Right lobe of liver (tissue), 6 donors: ENCODE results near the gene CACHD1. TPM values are rescaled to one million over a fixed set of nuclear protein-coding genes. Genes with fewer than 3 reads are reported as not detected.

Source experiments
- ATAC-seq, 4 donors: fragments of 200-7000 bp; cut with Tn5 transposase; one replicate each; pipeline ENCODE4 v1.9.1; 2020; ENCODE audit warnings: mild to moderate bottlenecking in 4 of 4, moderate library complexity in 4 of 4
- DNase-seq, 3 donors: peaks; one replicate each; pipeline ENCODE4 v3.0.0-alpha.2; 2020
- H3K27ac ChIP-seq, 3 donors: fragments of 200-600 bp; one replicate each; pipeline ENCODE4 v1.8.0; 2022
- H3K27me3 ChIP-seq, 2 donors: fragments of 200-600 bp; one replicate each; pipeline ENCODE4 v1.8.0; 2022
- H3K36me3 ChIP-seq, 4 donors: fragments of 200-600 bp; sonication (generic) in 1 of 4; one replicate each; pipeline versions ENCODE4 v1.5.1 to v1.8.0; 2017 to 2022; ENCODE audit warnings: control low read depth in 1 of 4
- H3K4me1 ChIP-seq, 4 donors: fragments of 200-600 bp; sonication (generic) in 1 of 4; one replicate each; pipeline versions ENCODE4 v1.5.1 to v1.8.0; 2017 to 2022; ENCODE audit warnings: control low read depth in 1 of 4
- H3K4me3 ChIP-seq, 3 donors: fragments of 200-600 bp; one replicate each; pipeline ENCODE4 v1.8.0; 2022
- H3K9me3 ChIP-seq, 4 donors: fragments of 200-600 bp; sonication (generic) in 1 of 4; one replicate each; pipeline versions ENCODE4 v1.5.1 to v1.8.0; 2017 to 2022; ENCODE audit warnings: control low read depth in 1 of 4
- CTCF ChIP-seq, 4 donors: fragments of 200-600 bp in 3 of 4; fragments of 450-650 bp in 1 of 4; IDR thresholded peaks; one replicate each; pipeline versions ENCODE4 v1.5.1 to v1.8.0; 2016 to 2022; ENCODE audit warnings: antibody characterized with exemption in 4 of 4, mild to moderate bottlenecking in 2 of 4
- POLR2A ChIP-seq: fragments of 450-650 bp; IDR thresholded peaks from one replicate; pipeline ENCODE4 v1.6.1; 2017; ENCODE audit warnings: antibody characterized with exemption, mild to moderate bottlenecking
- WGBS: methylation state at CpG from one replicate; pipeline ENCODE4 v1.1.6; 2018; ENCODE audit warnings: low coverage, low lambda C conversion rate; ENCODE audit not compliant: insufficient coverage; ENCODE audit errors: missing lambda C conversion rate; 5-methylcytosine and 5-hydroxymethylcytosine counted together
- intact Hi-C, 2 donors: fragments of 100-400 bp; cut with DNase I; formaldehyde crosslinking; loops; one replicate each; pipeline versions ENCODE4 v1.11.2 to v1.14.1; 2022
- total RNA-seq, 6 experiments: library from RNA; depleted of rRNA in 2 of 6; stranded (reverse); fragments of >200 nt in 2 of 6; fragmentation: NEBNext Ultra II Directional in 3 of 6; extraction: Animal tissue kit (Norgen Biotek cat#: 25700) in 3 of 6; gene quantifications; one replicate each; pipeline versions ENCODE4 v1.1.0 to v1.2.4, GENCODE V29; 2016 to 2023
- donor health status: DM: no; HTN: yes; CAD: no.
- donor health status: DM: no; HTN: no; CAD: no.
- donor health status: DM: no; HTN: no; CAD: no.
- donor health status: DM: no; HTN: yes; CAD: no.
- donor health status: DM: no; HTN: yes; CAD: no.

Gene CACHD1
- total RNA-seq, 6 experiments from 2014 or later: 0.59 to 3.0 (median 1.3) TPM

- TF ChIP-seq POLR2A: no peak
- no peak for TF ChIP-seq CTCF (IDR thresholded peaks at IDR 0.05)
- Histone ChIP-seq H3K27me3 (no peaks in the 10 kb centered on the region), H3K9me3 (no peaks in the 10 kb centered on the region), H3K4me3 (no peak overlapping the region), H3K36me3 (no peaks in the 10 kb centered on the region), H3K27ac (no peak overlapping the region), H3K4me1 (peaks cover 0 to 19% (median 3%) of the 10 kb centered on the region in 4 donors)
- ATAC-seq: no peak
- WGBS: 88% methylated on average over 4 of the region's 4 CpGs
- no peak for DNase-seq
- intact Hi-C loops: no loop called here
Measured at GRCh38 chr1:64543831-64544230, 73.9 kb downstream of the CACHD1 start.

- ATAC-seq: no peak
- TF ChIP-seq CTCF (IDR thresholded peaks at IDR 0.05) (no peak), POLR2A (no peak)
- Histone ChIP-seq H3K27me3 (no peaks in the 10 kb centered on the region), H3K4me3 (no peak overlapping the region), H3K4me1 (peaks cover 0 to 9% (median 0%) of the 10 kb centered on the region in 4 donors), H3K9me3 (no peaks in the 10 kb centered on the region), H3K27ac (no peak overlapping the region), H3K36me3 (no peaks in the 10 kb centered on the region)
- 82% methylated on average over 6 of the region's 6 CpGs for WGBS
- DNase-seq: no peak
- intact Hi-C loops: no loop called here
Measured at GRCh38 chr1:64545118-64545843, 75.4 kb downstream of the CACHD1 start.

DNA sequence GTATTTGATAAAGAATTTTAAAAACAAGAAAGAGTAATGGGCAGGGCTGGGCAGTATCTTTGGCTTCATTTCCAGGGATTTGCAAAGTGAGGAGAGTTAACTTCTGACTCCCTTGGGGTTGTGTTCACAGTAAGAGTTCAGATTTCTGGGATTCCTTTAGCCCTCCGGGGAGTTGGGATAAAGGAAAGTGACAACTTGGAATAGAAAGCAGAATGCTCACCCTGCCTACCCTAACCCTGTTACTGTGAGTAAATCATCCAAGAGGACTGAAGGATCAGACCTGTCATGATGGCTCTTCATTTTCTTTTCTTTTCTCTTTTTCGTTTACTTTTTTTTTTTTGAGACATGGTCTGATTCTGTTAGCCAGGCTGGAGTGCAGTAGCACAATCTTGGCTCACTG lies 76.1 kb downstream of the CACHD1 start:
- no peak overlapping the region for H3K27ac ChIP-seq
- TF ChIP-seq POLR2A: no peak
- TF ChIP-seq CTCF (IDR thresholded peaks at IDR 0.05): no peak
- 51% methylated on average over 2 of the region's 2 CpGs for WGBS
- DNase-seq: no peak
- ATAC-seq: no peak
- no peak overlapping the region for H3K4me3 ChIP-seq
- H3K9me3 ChIP-seq: no peaks in the 10 kb centered on the region
- intact Hi-C loops: no loop called here
- H3K36me3 ChIP-seq: no peaks in the 10 kb centered on the region
- no peaks in the 10 kb centered on the region for H3K27me3 ChIP-seq
- H3K4me1 ChIP-seq: peaks cover 0 to 2% (median 0%) of the 10 kb centered on the region in 4 donors

DNA sequence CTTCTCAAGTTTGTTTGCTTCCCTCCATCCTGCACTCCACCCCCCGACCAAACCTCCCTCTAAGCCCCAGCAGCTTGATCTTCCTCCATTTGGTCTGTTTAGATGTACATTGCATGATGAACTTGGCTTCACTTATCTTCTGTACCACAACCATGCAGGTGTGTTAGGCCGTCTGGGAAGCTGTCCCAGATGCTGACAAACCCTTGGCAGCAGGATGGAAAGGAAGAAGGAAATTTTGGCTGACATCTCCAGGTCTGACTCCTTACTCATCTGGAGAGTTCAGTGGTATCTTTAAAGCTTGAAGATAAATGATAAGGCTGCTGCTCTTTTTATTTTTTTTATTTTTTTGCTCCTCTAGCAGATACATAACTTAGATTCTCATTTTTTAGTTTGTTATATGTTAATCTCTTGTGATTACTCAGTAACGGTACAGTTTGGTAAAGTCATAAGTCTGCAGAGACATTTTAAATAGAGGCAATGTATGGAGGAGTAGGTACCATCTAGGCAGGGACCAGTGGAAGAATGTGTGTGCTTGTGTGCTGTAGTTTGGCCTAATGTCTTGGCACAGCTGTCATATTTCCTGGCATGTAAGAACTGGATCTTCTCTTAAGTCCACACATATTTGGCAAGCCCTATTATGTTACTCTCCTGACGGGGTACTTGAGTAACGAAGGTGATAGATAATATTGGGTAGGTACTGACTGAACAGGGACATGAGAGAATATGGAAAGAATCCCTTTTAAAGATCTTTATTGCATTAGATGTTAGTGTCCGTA lies 79.7 kb downstream of the CACHD1 start:
- Histone ChIP-seq H3K36me3 (no peaks in the 10 kb centered on the region), H3K9me3 (no peaks in the 10 kb centered on the region), H3K4me1 (no peaks in the 10 kb centered on the region), H3K27me3 (no peaks in the 10 kb centered on the region), H3K4me3 (no peak overlapping the region), H3K27ac (no peak overlapping the region)
- 44% methylated on average over 6 of the region's 6 CpGs for WGBS
- no peak for TF ChIP-seq CTCF (IDR thresholded peaks at IDR 0.05)
- no peak for TF ChIP-seq POLR2A
- ATAC-seq (peak in 3 of 4 donors; percentile 81 to 88 (median 86)), DNase-seq (no peak)
- intact Hi-C loops: no loop called here
